ENCODE data around the gene SLC2A9. TPM values are rescaled to one million over a fixed set of nuclear protein-coding genes. Genes with fewer than 3 reads are reported as not detected.

Gene SLC2A9
- total RNA-seq, 1 donor from 2014 or later: 8.2 TPM

DNA sequence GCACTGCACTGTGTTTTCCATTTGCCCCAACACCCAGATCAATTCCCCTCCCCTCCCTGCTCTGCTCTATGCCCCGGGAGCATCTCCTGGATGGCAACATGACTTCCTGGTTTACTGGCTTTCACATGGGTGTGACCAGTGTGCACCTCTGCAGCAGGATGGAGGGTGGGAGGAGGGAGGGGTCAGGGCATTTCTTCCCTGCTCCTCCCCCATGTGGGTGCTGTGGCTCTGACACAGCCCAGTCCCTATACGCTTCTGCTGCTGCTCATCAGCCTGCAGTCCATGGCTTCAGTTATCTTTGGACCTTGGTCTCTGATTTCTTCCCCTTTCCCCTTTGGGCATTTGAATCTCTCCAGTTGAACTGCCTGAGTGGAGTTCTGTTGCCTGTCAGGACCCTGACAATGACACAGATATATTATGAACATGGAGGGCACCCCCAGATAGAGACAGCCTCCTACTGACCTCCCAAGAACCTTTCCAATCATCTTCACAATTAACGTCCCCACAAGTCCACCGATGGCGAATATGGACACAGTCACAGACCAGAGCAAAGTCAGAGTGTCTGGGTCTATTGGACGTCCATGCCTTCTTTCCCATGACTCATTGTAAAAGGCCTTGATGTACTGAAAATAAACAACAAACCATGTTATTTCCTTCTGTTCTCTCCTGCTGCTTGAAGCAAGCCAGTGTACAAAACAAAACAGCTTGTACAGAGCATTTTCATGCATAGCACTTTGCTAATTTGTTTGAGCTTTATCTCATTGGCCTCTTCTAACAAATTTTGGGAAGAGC is 24.8 kb downstream of the SLC2A9 start:
- TF ChIP-seq, protein P1, sequence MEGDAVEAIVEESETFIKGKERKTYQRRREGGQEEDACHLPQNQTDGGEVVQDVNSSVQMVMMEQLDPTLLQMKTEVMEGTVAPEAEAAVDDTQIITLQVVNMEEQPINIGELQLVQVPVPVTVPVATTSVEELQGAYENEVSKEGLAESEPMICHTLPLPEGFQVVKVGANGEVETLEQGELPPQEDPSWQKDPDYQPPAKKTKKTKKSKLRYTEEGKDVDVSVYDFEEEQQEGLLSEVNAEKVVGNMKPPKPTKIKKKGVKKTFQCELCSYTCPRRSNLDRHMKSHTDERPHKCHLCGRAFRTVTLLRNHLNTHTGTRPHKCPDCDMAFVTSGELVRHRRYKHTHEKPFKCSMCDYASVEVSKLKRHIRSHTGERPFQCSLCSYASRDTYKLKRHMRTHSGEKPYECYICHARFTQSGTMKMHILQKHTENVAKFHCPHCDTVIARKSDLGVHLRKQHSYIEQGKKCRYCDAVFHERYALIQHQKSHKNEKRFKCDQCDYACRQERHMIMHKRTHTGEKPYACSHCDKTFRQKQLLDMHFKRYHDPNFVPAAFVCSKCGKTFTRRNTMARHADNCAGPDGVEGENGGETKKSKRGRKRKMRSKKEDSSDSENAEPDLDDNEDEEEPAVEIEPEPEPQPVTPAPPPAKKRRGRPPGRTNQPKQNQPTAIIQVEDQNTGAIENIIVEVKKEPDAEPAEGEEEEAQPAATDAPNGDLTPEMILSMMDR (IDR thresholded peaks at IDR 0.05; ENCODE audit: borderline replicate concordance): no peak
- no peak for DNase-seq
- no peaks in the 10 kb centered on the region for H3K9me3 ChIP-seq (replicated peaks)
- H3K27ac ChIP-seq (replicated peaks): no peak overlapping the region
- no peaks in the 10 kb centered on the region for H3K36me3 ChIP-seq
- H3K4me3 ChIP-seq: no peak overlapping the region
- peaks cover 5% of the 10 kb centered on the region for H3K4me1 ChIP-seq
- H3K27me3 ChIP-seq (ENCODE audit: low read depth): no peaks in the 10 kb centered on the region
- intact Hi-C loops (cut with micrococcal nuclease): no loop called here

GRCh38 chr4:9994246-9994847 is 26.9 kb downstream of the SLC2A9 start:
- DNase-seq: no peak
- Histone ChIP-seq H3K9me3 (replicated peaks) (no peaks in the 10 kb centered on the region), H3K4me1 (peaks cover 22% of the 10 kb centered on the region), H3K27me3 (ENCODE audit: low read depth) (no peaks in the 10 kb centered on the region), H3K4me3 (no peak overlapping the region), H3K27ac (replicated peaks) (no peak overlapping the region), H3K36me3 (no peaks in the 10 kb centered on the region)
- intact Hi-C loops (cut with micrococcal nuclease): no loop called here
- TF ChIP-seq, protein P1 (IDR thresholded peaks at IDR 0.05; ENCODE audit: borderline replicate concordance): no peak

- Histone ChIP-seq H3K36me3 (peaks cover 3% of the 10 kb centered on the region), H3K9me3 (replicated peaks) (no peaks in the 10 kb centered on the region), H3K4me1 (peaks cover 25% of the 10 kb centered on the region), H3K27ac (replicated peaks) (peak overlapping the region; percentile 74), H3K4me3 (no peak overlapping the region), H3K27me3 (ENCODE audit: low read depth) (no peaks in the 10 kb centered on the region)
- DNase-seq: peak; percentile 57
- intact Hi-C loops (cut with micrococcal nuclease): no loop called here
- TF ChIP-seq, protein P1 (IDR thresholded peaks at IDR 0.05; ENCODE audit: borderline replicate concordance): no peak
Measured at GRCh38 chr4:9989918-9990635, 31.2 kb downstream of the SLC2A9 start.

- DNase-seq: no peak
- H3K27ac ChIP-seq (replicated peaks): no peak overlapping the region
- TF ChIP-seq, protein P1 (IDR thresholded peaks at IDR 0.05; ENCODE audit: borderline replicate concordance): no peak
Measured at GRCh38 chr4:9988933-9989332, 32.4 kb downstream of the SLC2A9 start.

DNA sequence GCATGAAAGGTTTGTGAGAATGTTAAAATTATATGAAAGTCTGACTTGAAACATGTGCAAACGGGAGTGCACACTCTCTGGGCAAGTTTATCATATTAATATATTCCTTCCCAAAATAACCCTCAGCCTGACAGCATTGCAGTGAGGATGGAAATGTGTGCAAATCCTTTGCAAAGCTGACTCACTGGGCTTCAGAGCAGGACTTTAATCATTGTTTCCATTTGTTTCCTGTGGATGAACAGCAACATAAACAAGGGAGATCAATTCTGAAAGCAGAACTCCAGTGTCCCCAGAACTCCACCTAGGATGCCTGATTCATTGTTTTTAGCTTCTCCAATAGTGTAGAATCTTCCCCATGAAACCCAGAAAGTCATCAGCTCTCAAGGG is 32.9 kb downstream of the SLC2A9 start:
- no peak overlapping the region for H3K27ac ChIP-seq (replicated peaks)
- H3K4me1 ChIP-seq: peaks cover 25% of the 10 kb centered on the region
- intact Hi-C loops (cut with micrococcal nuclease): no loop called here
- H3K27me3 ChIP-seq (ENCODE audit: low read depth): no peaks in the 10 kb centered on the region
- TF ChIP-seq, protein P1 (IDR thresholded peaks at IDR 0.05; ENCODE audit: borderline replicate concordance): no peak
- peaks cover 7% of the 10 kb centered on the region for H3K36me3 ChIP-seq
- H3K4me3 ChIP-seq: no peak overlapping the region
- no peak for DNase-seq
- no peaks in the 10 kb centered on the region for H3K9me3 ChIP-seq (replicated peaks)

More at GRCh38 chr4:9988933-9989332, 32.4 kb downstream of the SLC2A9 start:
- no peaks in the 10 kb centered on the region for H3K27me3 ChIP-seq (ENCODE audit: low read depth)
- no peaks in the 10 kb centered on the region for H3K9me3 ChIP-seq (replicated peaks)
- H3K4me1 ChIP-seq: peaks cover 25% of the 10 kb centered on the region
- H3K36me3 ChIP-seq: peaks cover 6% of the 10 kb centered on the region
- intact Hi-C loops (cut with micrococcal nuclease): no loop called here
- H3K4me3 ChIP-seq: no peak overlapping the region
